Rectal smooth muscle tissue (tissue), 1 donor: Measurements from ENCODE around the gene VPS72.
"Not testable (repeated sequence)": the region's sequence is repeated elsewhere in the genome, so short reads cannot be mapped to it uniquely, and the experiment has no call there.

Source experiments
- H3K27ac ChIP-seq: one replicate; pipeline ENCODE4 v1.7.0; 2013; ENCODE audit warnings: low read depth, low read length, inconsistent platforms
- H3K27me3 ChIP-seq: one replicate; pipeline ENCODE4 v1.7.0; 2013; ENCODE audit warnings: low read length; ENCODE audit not compliant: control insufficient read depth, insufficient read depth
- H3K36me3 ChIP-seq: one replicate; pipeline ENCODE4 v1.7.0; 2013; ENCODE audit warnings: low read length; ENCODE audit not compliant: control insufficient read depth, insufficient read depth
- H3K4me1 ChIP-seq: one replicate; pipeline ENCODE4 v1.7.0; 2013; ENCODE audit warnings: low read length; ENCODE audit not compliant: control insufficient read depth, insufficient read depth
- H3K4me3 ChIP-seq: one replicate; pipeline ENCODE4 v1.7.0; 2013; ENCODE audit warnings: low read length
- H3K9ac ChIP-seq: one replicate; pipeline ENCODE4 v1.7.0; 2013; ENCODE audit warnings: low read length

VPS72 gene

GRCh38 chr1:151198254-151199127 is 8.5 kb upstream of the VPS72 start, which contains the start of gene PIP5K1A:
PIP5K1A (plus strand) TSS chr1:151198552; CDS start chr1:151198997, 445 bp downstream.
- Histone ChIP-seq H3K4me3 (peak within 1 kb of the TSS; percentile 88), H3K27ac (peak within 1 kb of the TSS; percentile 89), H3K36me3 (no peaks in the 10 kb centered on the region), H3K4me1 (peaks cover 5% of the 10 kb centered on the region), H3K9ac (peak within 1 kb of the TSS; percentile 43), H3K27me3 (no peaks in the 10 kb centered on the region)

- Histone ChIP-seq H3K27ac (peak overlapping the region; percentile 82), H3K27me3 (no peaks in the 10 kb centered on the region), H3K4me1 (peaks cover 5% of the 10 kb centered on the region), H3K4me3 (peak overlapping the region; percentile 88), H3K9ac (no peak overlapping the region), H3K36me3 (no peaks in the 10 kb centered on the region)
Measured at GRCh38 chr1:151197863-151198253, 7.9 kb upstream of the VPS72 start.

DNA sequence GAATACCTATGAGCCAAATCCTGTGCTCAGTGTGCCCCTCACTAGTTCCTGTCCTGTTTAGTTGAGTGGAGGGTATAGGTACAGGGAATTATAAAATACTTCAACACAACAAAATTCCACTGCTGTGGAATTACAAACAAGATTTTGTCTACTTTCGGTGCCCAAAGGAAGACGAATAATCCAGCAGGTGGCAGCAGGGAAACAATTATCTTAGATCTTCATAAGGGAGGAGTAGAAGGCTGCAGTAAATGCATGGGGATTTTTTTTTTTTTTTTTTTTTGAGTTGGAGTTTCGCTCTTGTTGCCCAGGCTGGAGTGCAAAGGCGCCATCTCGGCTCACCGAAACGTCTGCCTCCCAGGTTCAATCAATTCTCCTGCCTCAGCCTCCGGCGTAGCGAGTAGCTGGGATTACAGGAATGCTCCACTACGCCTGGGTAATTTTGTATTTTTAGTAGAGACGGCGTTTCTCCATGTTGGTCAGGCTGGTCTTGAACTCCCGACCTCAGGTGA is 6.3 kb upstream of the VPS72 start:
- Histone ChIP-seq H3K36me3 (no peaks in the 10 kb centered on the region), H3K4me1 (peaks cover 5% of the 10 kb centered on the region), H3K9ac (no peak overlapping the region), H3K27me3 (no peaks in the 10 kb centered on the region), H3K4me3 (peak overlapping the region; percentile 52), H3K27ac (no peak overlapping the region)

- H3K9ac ChIP-seq, H3K27ac ChIP-seq, H3K27me3 ChIP-seq, H3K36me3 ChIP-seq, H3K4me1 ChIP-seq, H3K4me3 ChIP-seq: not testable (repeated sequence)
Measured at GRCh38 chr1:151194894-151195594, 5.0 kb upstream of the VPS72 start.

GRCh38 chr1:151193856-151194255 is 3.9 kb upstream of the VPS72 start:
- H3K4me3 ChIP-seq, result no peak overlapping the region
- H3K36me3 ChIP-seq, result no peaks in the 10 kb centered on the region
- H3K27me3 ChIP-seq, result no peaks in the 10 kb centered on the region
- H3K27ac ChIP-seq, result no peak overlapping the region
- H3K9ac ChIP-seq, result no peak overlapping the region
- H3K4me1 ChIP-seq, result peaks cover 10% of the 10 kb centered on the region

DNA sequence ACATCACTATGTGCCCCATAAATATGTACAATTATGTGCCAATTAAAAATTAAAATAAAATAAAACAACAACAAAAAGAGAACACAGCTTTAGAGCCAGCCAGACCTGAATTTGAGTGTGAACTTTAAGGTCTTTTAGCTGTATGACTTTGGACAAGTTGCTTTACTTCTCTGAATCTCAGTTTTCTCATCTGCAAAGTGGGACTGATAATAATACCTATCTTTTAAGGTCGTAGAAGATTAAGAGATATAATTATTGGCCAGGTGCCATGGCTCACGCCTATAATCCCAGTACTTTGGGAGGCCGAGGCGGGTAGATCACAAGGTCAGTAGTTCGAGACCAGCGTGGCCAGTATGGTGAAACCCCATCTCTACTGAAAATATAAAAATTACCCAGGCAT is 3.3 kb upstream of the VPS72 start:
- Histone ChIP-seq H3K36me3 (no peaks in the 10 kb centered on the region), H3K4me1 (peaks cover 12% of the 10 kb centered on the region), H3K9ac (no peak overlapping the region), H3K27ac (no peak overlapping the region), H3K27me3 (no peaks in the 10 kb centered on the region), H3K4me3 (no peak overlapping the region)

GRCh38 chr1:151192047-151192446 is 2.0 kb upstream of the VPS72 start:
- no peaks in the 10 kb centered on the region for H3K36me3 ChIP-seq
- H3K9ac ChIP-seq, result no peak overlapping the region
- H3K27ac ChIP-seq, result no peak overlapping the region
- peaks cover 8% of the 10 kb centered on the region for H3K4me1 ChIP-seq
- H3K4me3 ChIP-seq, result no peak overlapping the region
- H3K27me3 ChIP-seq, result no peaks in the 10 kb centered on the region

- not testable (repeated sequence) for H3K4me1 ChIP-seq, H3K27me3 ChIP-seq, H3K9ac ChIP-seq, H3K27ac ChIP-seq
- H3K36me3 ChIP-seq, result peaks cover 11% of the 10 kb centered on the region
- H3K4me3 ChIP-seq, result peak overlapping the region; percentile 90
Measured at GRCh38 chr1:151188667-151189066, 1.3 kb downstream of the VPS72 start.

DNA sequence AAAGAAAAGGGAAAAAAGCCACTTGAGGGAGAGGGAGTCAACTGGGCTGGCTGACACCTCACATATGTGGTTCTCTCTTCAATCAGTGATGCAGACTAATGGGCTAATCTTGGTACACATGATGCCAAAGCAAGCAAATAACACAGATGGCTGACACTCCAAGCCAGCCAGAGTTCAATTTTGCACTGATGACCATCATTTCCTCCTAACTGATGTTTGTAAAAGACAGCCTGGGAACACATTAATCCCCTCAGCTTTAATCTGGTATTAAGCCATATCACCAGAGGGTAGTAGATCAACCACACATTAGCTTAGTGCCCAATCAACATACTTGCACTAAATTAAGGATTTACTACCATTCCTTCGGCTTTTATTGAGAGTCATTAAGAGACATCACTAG is 2.8 kb downstream of the VPS72 start:
- Histone ChIP-seq H3K9ac (no peak overlapping the region), H3K27me3 (no peaks in the 10 kb centered on the region), H3K36me3 (peaks cover 13% of the 10 kb centered on the region), H3K4me3 (no peak overlapping the region), H3K4me1 (peaks cover 8% of the 10 kb centered on the region), H3K27ac (no peak overlapping the region)

DNA sequence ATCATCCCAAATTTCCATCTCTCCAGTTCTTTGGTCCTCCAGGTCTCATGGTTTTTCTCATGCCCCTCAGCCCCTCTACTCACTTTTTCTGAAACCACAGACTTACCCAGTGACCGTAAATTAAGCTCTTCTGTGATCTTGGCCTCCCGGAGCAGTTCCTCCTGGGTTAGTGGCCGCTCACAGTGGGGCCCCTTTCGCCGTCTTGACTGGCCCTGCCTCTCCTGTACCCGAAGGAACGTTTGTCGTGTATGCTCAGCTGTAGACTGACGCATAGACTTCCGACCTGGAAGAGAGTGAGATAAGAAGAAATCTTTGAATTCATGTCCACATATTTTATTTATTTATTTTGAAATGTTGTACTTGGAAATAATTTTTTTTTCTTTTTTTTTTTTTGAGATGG is 5.8 kb downstream of the VPS72 start:
- H3K4me1 ChIP-seq, result peaks cover 6% of the 10 kb centered on the region
- no peak overlapping the region for H3K4me3 ChIP-seq
- no peaks in the 10 kb centered on the region for H3K27me3 ChIP-seq
- H3K27ac ChIP-seq, result no peak overlapping the region
- no peak overlapping the region for H3K9ac ChIP-seq
- peaks cover 22% of the 10 kb centered on the region for H3K36me3 ChIP-seq

GRCh38 chr1:151176514-151177045 is 13.4 kb downstream of the VPS72 start:
- Histone ChIP-seq H3K27me3 (no peaks in the 10 kb centered on the region), H3K9ac (no peak overlapping the region), H3K36me3 (peaks cover 24% of the 10 kb centered on the region), H3K4me1 (no peaks in the 10 kb centered on the region), H3K27ac (no peak overlapping the region), H3K4me3 (no peak overlapping the region)

GRCh38 chr1:151175863-151176262 is 14.1 kb downstream of the VPS72 start, which contains the start of gene TMOD4:
TMOD4 (minus strand) TSS chr1:151175981; CDS start chr1:151174875, 1,106 bp downstream.
- peaks cover 26% of the 10 kb centered on the region for H3K36me3 ChIP-seq
- no peak within 1 kb of the TSS for H3K9ac ChIP-seq
- no peaks in the 10 kb centered on the region for H3K4me1 ChIP-seq
- no peak within 1 kb of the TSS for H3K27ac ChIP-seq
- no peak within 1 kb of the TSS for H3K4me3 ChIP-seq
- H3K27me3 ChIP-seq, result no peaks in the 10 kb centered on the region
